NB4 (cell line): Measurements from ENCODE around the gene AIP.

Experiments used
- POLR2A ChIP-seq: IDR thresholded peaks from 2 replicates; pipeline ENCODE4 v1.6.1; 2011; ENCODE audit warnings: mild to moderate bottlenecking; ENCODE audit not compliant: insufficient read length; ENCODE audit errors: extremely low read depth
- TF ChIP-seq, protein P1 (sequence below): IDR thresholded peaks from one replicate; pipeline ENCODE4 v1.5.1; 2012; ENCODE audit warnings: low read depth, low read length
- TF ChIP-seq, protein P2 (sequence below): IDR thresholded peaks from 2 replicates; pipeline ENCODE4 v1.6.1; 2011; ENCODE audit warnings: low read depth, low read length

DNA sequence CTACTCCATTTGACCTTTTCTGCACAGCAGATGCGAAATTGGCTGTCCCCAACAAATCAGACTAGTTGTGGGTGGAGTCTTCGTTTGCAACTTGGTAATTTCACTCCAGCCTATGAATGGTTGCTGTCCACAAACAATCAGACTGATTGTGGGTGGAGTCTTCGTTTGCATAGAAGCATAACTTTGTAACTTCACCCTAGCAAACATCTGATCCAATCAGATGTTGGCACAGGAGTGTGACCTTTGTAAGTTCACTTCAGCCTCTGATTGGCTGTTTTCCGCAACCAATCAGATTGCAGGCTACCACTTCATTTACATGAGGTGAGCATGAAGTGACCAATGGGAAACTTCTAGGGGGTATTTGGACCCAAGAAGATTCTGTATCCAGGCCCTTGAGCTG is 56.7 kb downstream of the AIP start:
- TF ChIP-seq, protein P1, sequence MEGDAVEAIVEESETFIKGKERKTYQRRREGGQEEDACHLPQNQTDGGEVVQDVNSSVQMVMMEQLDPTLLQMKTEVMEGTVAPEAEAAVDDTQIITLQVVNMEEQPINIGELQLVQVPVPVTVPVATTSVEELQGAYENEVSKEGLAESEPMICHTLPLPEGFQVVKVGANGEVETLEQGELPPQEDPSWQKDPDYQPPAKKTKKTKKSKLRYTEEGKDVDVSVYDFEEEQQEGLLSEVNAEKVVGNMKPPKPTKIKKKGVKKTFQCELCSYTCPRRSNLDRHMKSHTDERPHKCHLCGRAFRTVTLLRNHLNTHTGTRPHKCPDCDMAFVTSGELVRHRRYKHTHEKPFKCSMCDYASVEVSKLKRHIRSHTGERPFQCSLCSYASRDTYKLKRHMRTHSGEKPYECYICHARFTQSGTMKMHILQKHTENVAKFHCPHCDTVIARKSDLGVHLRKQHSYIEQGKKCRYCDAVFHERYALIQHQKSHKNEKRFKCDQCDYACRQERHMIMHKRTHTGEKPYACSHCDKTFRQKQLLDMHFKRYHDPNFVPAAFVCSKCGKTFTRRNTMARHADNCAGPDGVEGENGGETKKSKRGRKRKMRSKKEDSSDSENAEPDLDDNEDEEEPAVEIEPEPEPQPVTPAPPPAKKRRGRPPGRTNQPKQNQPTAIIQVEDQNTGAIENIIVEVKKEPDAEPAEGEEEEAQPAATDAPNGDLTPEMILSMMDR, result no peak
- TF ChIP-seq POLR2A, result no peak
- TF ChIP-seq, protein P2, sequence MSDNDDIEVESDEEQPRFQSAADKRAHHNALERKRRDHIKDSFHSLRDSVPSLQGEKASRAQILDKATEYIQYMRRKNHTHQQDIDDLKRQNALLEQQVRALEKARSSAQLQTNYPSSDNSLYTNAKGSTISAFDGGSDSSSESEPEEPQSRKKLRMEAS, result no peak
